GM21381 (cell line): ENCODE measurements around the gene MYRFL.
"Not testable (repeated sequence)": the region's sequence is repeated elsewhere in the genome, so short reads cannot be mapped to it uniquely, and the experiment has no call there.

Experiments used
- ATAC-seq: cut with Tn5 transposase; IDR thresholded peaks from one replicate; pipeline ENCODE4 v1.9.1; 2021; ENCODE audit warnings: mild to moderate bottlenecking, moderate library complexity; ENCODE audit not compliant: unreplicated experiment

Gene MYRFL

DNA sequence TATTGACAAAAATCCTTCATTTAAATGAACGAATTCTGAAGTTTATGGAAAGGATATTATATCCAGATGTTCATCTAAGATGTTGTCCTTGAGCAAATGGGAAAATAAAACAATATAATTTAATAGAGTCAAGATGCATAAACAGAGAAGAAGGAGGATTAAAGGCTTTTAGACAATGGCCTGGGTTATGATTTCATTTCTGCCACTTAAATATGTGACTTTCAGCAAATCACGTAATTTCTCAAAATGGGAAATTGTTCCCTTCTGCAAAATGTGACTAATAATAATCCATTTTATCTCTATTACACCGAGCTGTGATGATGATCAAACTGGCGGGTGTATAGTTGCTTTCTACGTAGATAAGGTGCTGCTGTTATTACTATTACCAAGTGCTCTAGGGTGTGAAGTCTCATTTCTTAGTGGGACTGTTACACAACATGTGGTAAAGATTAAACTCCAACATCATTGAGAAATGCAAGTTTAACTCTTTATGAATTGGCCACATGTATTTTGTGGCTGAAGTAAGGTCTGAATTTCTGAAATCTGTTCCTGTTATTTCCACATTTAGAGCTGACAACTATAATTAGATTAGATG is 157.0 kb downstream of the MYRFL start:
- ATAC-seq: no peak

DNA sequence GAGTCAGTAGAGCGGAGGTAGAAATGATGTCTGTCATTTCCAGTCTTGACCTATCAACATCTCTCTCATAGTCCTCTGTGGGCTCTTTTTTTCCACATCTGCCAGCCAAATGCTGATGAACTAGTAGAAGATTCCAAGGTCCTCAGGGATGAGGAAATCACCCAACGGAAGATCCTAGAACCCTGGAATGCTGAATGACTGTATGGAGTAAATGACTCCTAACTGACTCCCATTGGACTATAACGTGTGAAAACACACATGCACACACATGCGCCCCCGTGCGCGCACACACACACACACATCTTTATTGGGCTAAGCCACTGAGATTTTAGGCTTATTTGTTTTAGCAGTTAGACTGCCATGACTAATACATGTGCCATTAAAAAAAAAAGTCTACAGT is 159.2 kb downstream of the MYRFL start:
- no peak for ATAC-seq

DNA sequence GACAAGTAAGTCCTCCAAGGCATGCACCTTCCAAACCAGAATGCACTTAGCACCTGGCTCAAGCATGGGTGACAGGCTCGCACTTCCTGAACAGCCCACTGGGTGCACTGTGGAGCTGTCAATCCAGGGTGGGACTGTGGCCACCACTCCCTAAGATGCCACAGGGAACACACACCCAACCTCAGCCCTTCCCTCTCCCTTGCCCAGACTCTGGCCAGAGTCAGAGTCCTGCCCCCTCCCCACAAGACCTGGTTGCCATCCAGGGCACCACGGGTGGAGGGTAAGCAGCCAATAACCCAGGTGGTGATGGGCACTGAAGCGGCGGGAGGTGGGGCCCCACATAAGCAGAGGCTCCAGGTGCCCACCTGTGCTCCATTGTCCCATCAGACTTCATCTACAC is 160.6 kb downstream of the MYRFL start:
- peak; percentile 73 for ATAC-seq

DNA sequence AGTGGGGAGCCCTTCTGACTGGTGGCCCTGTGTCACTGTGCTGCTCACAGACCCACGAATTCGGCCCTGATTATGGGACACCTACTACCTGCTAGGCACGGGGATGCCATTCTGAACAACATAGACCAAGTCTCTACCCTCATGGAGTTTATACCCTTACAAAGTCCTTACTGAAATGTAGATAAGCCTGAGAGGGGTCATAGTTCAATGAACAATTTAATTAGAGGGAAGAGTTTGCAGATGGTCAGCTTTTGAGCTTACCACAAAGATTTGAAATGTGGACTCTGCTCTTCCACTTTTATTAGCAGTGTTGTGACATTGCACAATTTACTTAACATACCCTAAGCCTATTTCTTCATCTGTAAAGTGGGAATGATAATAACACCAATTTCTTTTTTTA is 161.1 kb downstream of the MYRFL start:
- no peak for ATAC-seq

GRCh38 chr12:69987579-69988091 is 162.6 kb downstream of the MYRFL start:
- ATAC-seq: no peak

DNA sequence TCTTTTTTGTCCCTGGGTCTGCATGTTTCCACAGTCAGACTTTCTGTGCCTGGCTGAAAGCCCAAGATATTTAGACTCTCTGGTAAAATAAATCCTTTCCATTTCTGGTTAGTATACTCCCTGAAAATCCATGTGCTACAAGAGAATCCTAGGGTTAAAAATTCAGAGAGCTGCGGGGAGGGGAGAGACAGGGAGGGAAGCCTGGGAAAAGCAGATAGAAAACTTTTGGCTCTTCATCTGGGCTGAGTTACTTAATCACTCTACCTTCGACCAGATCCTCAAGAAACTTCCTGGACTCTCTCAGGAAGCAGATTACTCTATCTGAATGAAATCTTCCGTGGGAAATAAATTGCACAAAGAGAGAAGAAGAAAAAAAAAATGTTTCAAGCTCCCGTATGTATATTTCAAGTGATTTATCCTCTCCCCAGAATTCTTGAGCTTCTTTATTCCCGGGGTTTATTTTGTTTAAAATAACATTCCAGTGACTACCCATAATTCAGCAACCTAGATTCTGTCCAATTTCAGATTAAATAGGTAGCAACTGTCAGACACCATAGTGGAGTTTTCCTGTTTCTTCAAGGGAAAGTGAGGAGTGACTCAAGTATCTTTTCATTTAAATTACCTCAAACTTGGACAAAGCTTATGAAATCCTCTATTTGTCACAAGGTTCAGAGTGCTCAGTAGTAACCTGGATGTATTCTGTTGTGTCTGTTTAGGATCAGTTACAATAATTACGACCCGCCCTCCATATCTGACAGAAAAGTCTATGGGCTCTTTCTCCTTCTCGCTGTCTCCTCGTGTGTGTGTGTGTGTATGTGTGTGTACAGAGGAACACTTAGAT is 163.7 kb downstream of the MYRFL start:
- ATAC-seq: no peak

DNA sequence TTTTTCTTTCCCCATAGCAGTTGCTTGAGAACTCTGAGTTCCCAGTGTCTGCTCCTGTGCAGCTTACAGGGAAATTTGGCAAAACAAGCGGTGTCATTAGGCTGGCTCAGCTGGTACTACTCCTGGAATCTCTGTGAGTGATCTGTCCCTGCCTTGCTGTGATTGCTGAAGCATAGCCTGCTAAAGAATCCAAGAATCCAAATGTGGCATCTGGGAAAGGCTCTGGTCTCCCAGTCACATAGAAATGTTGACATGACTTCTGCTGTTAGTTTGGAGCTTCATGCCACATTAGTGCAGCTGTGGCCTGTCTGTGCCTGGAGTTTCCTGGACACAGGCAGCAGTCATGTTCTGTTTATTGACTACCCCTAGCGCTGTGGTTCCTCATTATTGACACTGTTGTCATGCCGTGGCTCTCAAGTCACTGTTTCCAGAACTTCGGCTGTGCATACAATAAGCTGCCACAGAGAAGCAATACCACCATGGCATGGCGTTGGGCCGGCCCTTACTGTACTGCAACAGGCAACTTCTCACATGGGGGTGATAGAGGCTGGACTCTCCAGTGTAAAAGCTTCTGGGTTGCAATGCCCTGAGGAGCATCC is 166.8 kb downstream of the MYRFL start:
- no peak for ATAC-seq

- no peak for ATAC-seq
These were observed 168.4 kb downstream of the MYRFL start for GRCh38 chr12:69993433-69993832.

DNA sequence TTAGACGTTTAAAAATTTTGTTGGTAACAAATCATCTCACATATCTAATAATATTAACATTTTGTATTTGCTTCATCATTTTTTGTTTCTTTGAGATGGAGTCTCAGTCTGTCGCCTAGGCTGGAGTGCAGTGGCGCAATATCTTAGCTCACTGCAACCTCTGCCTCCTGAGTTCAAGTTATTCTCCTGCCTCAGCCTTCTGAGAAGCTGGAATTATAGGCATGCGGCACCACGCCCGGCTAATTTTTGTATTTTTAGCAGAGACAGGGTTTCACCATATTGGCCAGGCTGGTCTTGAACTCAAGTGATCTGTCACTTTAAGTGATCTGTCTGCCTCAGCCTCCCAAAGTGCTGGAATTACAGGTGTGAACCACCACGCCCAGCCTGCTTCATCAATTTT is 169.1 kb downstream of the MYRFL start:
- ATAC-seq: not testable (repeated sequence)

DNA sequence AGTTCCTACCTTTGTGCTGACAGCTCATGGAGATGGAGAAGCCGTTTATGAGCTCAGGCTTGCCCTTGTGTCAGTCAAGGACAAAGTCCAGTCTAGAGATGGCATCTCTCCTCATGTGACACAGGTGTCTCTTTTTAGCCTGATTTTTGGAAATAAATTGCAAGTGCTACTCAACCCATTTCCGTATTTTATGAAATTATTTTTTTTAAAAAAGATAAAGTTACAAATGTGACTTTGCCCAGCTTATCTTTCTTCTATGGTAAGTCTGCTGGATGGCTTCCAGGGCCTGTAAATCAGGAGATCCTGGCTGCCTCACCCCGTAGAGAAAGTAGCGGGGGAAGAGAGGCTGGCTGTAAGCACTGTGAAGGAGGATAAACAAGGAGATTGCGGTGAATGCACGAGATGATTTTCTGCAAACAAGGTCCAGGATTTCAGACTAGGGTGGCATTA is 169.7 kb downstream of the MYRFL start:
- no peak for ATAC-seq

DNA sequence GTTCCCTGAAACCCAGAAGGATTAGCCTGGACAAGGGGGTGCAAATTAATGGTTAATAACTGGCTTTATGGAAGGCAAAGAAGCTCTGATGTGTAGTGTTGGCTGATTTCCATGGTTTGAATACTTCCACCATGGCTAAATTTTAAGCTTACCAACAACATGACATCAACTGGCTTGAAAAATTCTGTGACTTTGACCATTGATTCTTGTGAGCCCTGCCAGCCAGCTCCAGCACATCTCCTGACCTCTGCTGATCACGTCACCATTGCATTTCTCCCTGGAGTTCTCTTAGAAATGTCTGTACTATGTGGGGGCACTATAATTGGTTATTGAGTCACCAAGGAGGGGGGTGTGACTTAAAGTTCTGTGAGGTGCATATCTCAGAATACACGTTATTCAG is 171.2 kb downstream of the MYRFL start:
- ATAC-seq: no peak

DNA sequence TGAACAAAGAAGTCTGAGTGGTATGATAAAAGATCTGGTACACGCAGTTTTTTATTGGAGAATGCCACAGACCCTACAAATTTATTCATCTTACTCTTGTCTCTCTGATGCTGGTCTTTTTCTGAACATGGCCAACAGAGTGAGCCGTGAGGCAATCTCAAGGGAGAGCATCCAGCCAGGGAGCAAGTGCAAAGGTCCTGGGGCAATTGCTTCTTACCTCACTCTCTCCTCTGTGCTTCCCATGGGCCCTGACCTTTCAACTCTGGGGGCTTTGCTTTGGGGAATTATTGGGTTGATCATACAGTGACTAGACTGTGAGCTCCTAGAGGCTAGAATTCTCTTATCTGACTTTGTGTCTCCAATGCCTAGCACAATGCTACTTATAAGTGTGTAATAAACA is 171.7 kb downstream of the MYRFL start:
- no peak for ATAC-seq

- ATAC-seq: no peak
These were observed 173.0 kb downstream of the MYRFL start for GRCh38 chr12:69998011-69998410.

DNA sequence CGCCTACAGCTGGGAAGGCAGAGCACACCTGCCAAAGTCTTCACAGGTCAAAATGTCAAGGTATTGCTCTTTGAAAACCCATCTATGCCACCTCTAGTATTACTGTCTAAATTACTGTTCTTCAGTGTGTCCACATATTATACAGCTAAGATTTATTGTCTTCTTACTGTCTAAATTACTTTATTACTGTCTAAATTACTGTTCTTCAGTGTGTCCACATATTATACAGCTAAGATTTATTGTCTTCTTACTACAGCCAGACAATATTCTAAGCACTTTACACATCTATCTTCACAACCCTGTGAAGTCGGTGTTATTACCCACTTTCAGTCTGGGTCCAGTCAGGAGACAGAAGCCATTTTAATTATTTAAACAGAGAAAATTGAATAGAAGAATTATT is 173.9 kb downstream of the MYRFL start:
- ATAC-seq: no peak

DNA sequence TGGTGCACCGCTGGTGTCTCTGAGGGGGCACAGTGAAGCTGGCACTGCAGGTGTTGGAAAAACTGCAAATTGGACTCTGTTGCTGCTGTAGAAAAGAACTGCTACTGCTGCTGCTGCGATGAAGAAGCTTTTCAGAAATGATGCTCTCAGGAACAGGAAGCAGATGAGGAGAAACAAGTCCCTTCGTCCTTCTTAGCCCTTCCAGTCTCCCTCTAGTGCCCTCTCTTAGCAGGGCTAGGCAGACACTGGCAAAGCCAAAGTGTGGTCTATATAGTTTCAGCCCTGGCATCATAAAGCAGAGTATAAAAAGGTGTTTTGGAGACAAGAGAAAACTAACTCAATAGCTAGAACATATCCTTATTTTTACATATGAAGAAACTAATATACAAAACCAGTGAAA is 174.5 kb downstream of the MYRFL start:
- no peak for ATAC-seq

DNA sequence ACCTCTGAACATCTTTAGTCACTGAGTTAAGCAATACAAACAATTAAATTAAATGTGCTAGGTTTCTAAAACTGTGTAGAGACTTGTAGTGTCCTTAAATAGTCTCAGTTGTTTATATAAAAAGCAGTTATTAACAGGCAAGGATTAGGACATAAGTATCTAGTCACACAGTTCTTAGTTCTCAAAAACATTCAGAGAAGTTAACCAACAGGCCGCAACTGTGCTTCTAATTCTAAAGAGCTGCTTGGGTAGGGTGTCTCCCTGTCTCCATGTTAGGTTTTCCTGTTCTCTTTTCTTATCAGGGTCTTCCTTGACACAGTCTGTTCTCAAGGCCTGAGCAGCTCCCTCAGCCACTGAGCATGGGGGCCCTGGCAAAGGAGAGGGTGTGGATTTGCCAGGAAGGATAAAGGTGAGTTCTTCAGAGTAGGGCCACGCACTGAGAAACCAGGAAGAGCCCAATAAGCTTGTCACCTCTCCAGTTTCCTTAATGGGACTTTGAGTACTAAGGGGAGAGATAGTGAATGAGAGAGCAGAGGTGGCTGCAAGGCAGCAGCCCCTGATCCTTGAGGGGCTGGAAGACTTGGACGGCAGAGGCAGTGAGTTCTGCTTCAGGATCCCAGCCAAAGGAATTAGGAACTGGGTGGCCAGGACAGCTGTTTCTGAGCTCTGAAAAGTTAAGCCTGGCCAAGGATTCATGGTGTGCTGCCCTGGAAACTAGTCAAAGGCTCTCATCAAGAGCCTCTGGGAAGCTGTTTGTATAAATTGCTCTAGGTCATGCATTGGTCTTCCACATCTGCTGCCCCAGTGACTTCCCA is 177.3 kb downstream of the MYRFL start:
- ATAC-seq: no peak

- no peak for ATAC-seq
These were observed 177.9 kb downstream of the MYRFL start for GRCh38 chr12:70002912-70003255.

DNA sequence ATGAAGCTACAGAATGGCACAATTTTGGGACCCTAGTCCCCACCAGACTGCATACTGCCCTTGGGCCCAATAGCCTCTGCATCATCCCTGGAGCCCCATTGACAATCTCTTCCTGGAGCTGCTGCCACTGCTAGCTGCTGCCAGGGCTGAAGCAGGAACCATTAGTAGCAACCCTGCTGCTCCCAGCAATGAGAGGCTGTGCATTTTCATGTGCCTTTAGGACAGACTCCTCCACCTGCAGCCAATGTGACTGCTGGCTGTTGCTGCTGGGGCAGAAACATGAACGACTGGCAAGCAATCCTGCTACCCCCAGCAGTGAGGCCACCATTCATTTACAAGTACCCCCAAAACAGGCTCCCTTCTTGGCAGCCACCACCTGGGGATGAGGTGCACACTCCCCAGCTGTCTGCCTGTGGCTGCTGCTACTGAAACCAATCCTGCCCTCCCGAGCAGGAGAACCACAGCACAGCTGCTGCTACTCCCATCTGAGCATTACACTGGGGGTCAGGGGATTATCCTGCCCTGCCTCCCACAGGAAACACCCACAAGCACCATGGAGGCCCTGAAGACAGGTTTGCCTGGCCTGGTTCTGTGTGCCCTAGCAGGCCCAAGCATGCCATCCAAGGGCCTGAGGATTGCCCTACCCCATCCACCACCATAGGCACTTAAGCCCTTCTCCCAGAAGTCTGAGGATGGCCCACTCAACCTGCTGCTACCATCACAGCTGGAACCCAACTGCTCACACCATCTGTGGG is 181.0 kb downstream of the MYRFL start:
- ATAC-seq: no peak

DNA sequence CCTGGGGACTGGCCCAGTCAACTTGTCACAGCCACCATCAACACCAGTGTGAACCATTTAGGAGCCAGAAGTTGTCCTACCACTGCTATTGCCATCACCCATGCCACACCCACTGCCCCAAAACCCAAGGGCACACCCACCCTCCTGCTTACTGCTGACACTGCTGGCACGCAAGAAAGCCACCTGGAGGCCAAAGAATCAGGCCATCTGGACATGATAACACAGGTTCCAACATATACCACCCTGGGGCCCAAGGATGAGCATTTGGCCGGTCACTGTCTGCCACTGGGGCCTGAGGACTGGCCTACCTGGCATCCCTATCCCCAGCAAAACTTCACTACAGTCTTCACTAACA is 181.6 kb downstream of the MYRFL start:
- ATAC-seq: no peak

DNA sequence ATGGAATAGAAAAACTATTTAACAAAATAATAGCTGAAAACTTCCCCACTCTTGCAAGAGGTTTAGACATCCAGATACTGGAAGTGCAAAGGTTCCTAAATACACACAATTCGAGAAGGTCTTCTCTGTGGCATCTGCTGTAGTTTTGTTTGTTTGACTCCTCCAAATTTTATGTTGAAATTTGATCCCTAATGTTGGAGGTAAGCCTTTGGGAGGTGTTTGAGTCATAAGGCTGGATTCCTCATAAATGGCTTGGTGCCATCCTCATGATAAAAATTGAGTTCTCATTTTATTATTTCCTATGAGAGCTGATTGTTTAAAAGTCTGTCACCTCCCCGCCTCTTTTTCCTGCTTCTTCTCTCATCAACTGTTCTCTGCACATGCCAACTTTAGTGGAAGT is 182.7 kb downstream of the MYRFL start:
- ATAC-seq: no peak
